HepG2 (cell line): ENCODE results near the gene BPIFB6. TPM values are rescaled to one million over a fixed set of nuclear protein-coding genes. Genes with fewer than 3 reads are reported as not detected.

Experiments used
- ARNTL ChIP-seq: sonication (generic); formaldehyde crosslinking; IDR thresholded peaks from 2 replicates; pipeline ENCODE4 v1.4.0; 2020; ENCODE audit warnings: mild to moderate bottlenecking, missing genetic modification reagents
- ATF2 ChIP-seq: sonication (generic); formaldehyde crosslinking; IDR thresholded peaks from 2 replicates; pipeline ENCODE4 v1.4.0; 2020; ENCODE audit warnings: missing genetic modification reagents
- ATM ChIP-seq: fragments of 450-650 bp; IDR thresholded peaks from 2 replicates; pipeline ENCODE4 v1.7.1; 2017; ENCODE audit warnings: mild to moderate bottlenecking, borderline replicate concordance
- BRCA1 ChIP-seq: sonication (generic); formaldehyde crosslinking; IDR thresholded peaks from 2 replicates; pipeline ENCODE4 v1.4.0; 2020; ENCODE audit warnings: missing genetic modification reagents
- BRD4 ChIP-seq: sonication (generic); formaldehyde crosslinking; IDR thresholded peaks from 2 replicates; pipeline ENCODE4 v1.4.0; 2020; ENCODE audit warnings: missing genetic modification reagents
- GATAD1 ChIP-seq: IDR thresholded peaks from 2 replicates; pipeline ENCODE4 v1.6.1; 2016; ENCODE audit warnings: missing genetic modification reagents, missing compliant biosample characterization
- HDAC6 ChIP-seq: fragments of 200-600 bp; sonication (generic); IDR thresholded peaks from 2 replicates; pipeline ENCODE4 v1.7.0; 2017; ENCODE audit warnings: mild to moderate bottlenecking, antibody characterized with exemption, low read length, low read depth
- HOXA3 ChIP-seq: sonication (generic); formaldehyde crosslinking; IDR thresholded peaks from 2 replicates; pipeline ENCODE4 v1.5.0; 2020; ENCODE audit warnings: missing genetic modification reagents
- KDM2A ChIP-seq: sonication (generic); formaldehyde crosslinking; IDR thresholded peaks from 2 replicates; pipeline ENCODE4 v1.4.0; 2020; ENCODE audit warnings: low read depth, missing genetic modification reagents, borderline replicate concordance
- KLF13 ChIP-seq: sonication (generic); formaldehyde crosslinking; IDR thresholded peaks from 2 replicates; pipeline ENCODE4 v1.4.0; 2020; ENCODE audit warnings: mild to moderate bottlenecking, missing genetic modification reagents
- NAIF1 ChIP-seq: sonication (generic); formaldehyde crosslinking; IDR thresholded peaks from 2 replicates; pipeline ENCODE4 v1.5.0; 2020; ENCODE audit warnings: mild to moderate bottlenecking, missing genetic modification reagents, borderline replicate concordance
- NR2F2 ChIP-seq: IDR thresholded peaks from 2 replicates; pipeline ENCODE4 v1.6.1; 2012; ENCODE audit warnings: low read depth, inconsistent platforms, borderline replicate concordance
- SIX1 ChIP-seq: sonication (generic); formaldehyde crosslinking; IDR thresholded peaks from 2 replicates; pipeline ENCODE4 v1.4.0; 2020; ENCODE audit warnings: missing genetic modification reagents, borderline replicate concordance
- SMAD3 ChIP-seq: sonication (generic); formaldehyde crosslinking; IDR thresholded peaks from 2 replicates; pipeline ENCODE4 v1.4.0; 2020; ENCODE audit warnings: missing genetic modification reagents
- TBX2 ChIP-seq: sonication (generic); formaldehyde crosslinking; IDR thresholded peaks from 2 replicates; pipeline ENCODE4 v1.5.0; 2020; ENCODE audit warnings: missing genetic modification reagents, mild to moderate bottlenecking, borderline replicate concordance
- THAP11 ChIP-seq: IDR thresholded peaks from 2 replicates; pipeline ENCODE4 v1.6.1; 2016; ENCODE audit warnings: missing biosample characterization, missing genetic modification reagents
- THAP9 ChIP-seq: sonication (generic); formaldehyde crosslinking; IDR thresholded peaks from 2 replicates; pipeline ENCODE4; 2020; ENCODE audit warnings: missing genetic modification reagents, mild to moderate bottlenecking, borderline replicate concordance
- ZBED4 ChIP-seq: sonication (generic); formaldehyde crosslinking; IDR thresholded peaks from 2 replicates; pipeline ENCODE4 v1.4.0; 2020; ENCODE audit warnings: missing genetic modification reagents, borderline replicate concordance
- ZBTB7B ChIP-seq: sonication (generic); formaldehyde crosslinking; IDR thresholded peaks from 2 replicates; pipeline ENCODE4 v1.4.0; 2020; ENCODE audit warnings: missing genetic modification reagents
- ZNF354B ChIP-seq: sonication (generic); formaldehyde crosslinking; IDR thresholded peaks from 2 replicates; pipeline ENCODE4 v1.8.0; 2022; ENCODE audit warnings: mild to moderate bottlenecking, missing genetic modification reagents
- ZNF468 ChIP-seq: sonication (generic); formaldehyde crosslinking; IDR thresholded peaks from 2 replicates; pipeline ENCODE4 v1.8.0; 2022; ENCODE audit warnings: mild to moderate bottlenecking, moderate library complexity, missing genetic modification reagents
- ZNF605 ChIP-seq: sonication (generic); formaldehyde crosslinking; IDR thresholded peaks from 2 replicates; pipeline ENCODE4 v1.8.0; 2022; ENCODE audit warnings: mild to moderate bottlenecking, missing genetic modification reagents
- ZNF768 ChIP-seq: sonication (generic); formaldehyde crosslinking; IDR thresholded peaks from 2 replicates; pipeline ENCODE4 v1.4.0; 2020; ENCODE audit warnings: missing genetic modification reagents
- ZNF780A ChIP-seq: sonication (generic); formaldehyde crosslinking; IDR thresholded peaks from 2 replicates; pipeline ENCODE4 v1.8.0; 2022; ENCODE audit warnings: mild to moderate bottlenecking, missing genetic modification reagents, moderate library complexity
- polyA plus RNA-seq, 8 experiments: library from polyadenylated mRNA; depleted of rRNA in 3 of 8; stranded (reverse) in 7 of 8; unstranded in 1 of 8; fragments of >200 nt; fragmentation: Illumina TruSeq in 4 of 8; extraction: Trizol in 4 of 8; gene quantifications; 2 replicates each; pipeline versions ENCODE4 v1.2.1 to v1.2.3, GENCODE V29; 2011 to 2016; ENCODE audit warnings: low read depth in 4 of 8, missing spikeins in 1 of 8, mixed read lengths in 1 of 8; ENCODE audit not compliant: insufficient read depth in 1 of 8
- total RNA-seq, 5 experiments: library from RNA; depleted of rRNA; stranded (reverse); fragments of >200 nt; fragmentation: Illumina TruSeq; extraction: Trizol; gene quantifications; 2 replicates each; pipeline ENCODE4 v1.2.3, GENCODE V29; 2016; ENCODE audit warnings: low read depth in 1 of 5

The BPIFB6 gene
- total and polyA plus RNA-seq, 2 of the 13 experiments (the other 11 are each of a cell fraction or from before 2014, with no cell fraction given), result 0.13 to 1.7 TPM

- no peak for TF ChIP-seq THAP9 (CRISPR knock-in tag)
- TF ChIP-seq ZBED4 (CRISPR knock-in tag), result no peak
- TF ChIP-seq BRD4, result no peak
- TF ChIP-seq SIX1 (CRISPR knock-in tag), result no peak
- TF ChIP-seq SMAD3 (CRISPR knock-in tag), result no peak
- no peak for TF ChIP-seq HDAC6
- TF ChIP-seq ZNF468, result no peak; the same call in 1 of the 2 replicates
- no peak; the same call in 1 of the 2 replicates for TF ChIP-seq ZNF768
- TF ChIP-seq ARNTL (CRISPR knock-in tag), result no peak
- TF ChIP-seq THAP11 (CRISPR knock-in tag), result no peak
- peak; percentile 36; the same call in 1 of the 2 replicates for TF ChIP-seq TBX2 (CRISPR knock-in tag)
- TF ChIP-seq ZBTB7B, result no peak
- no peak for TF ChIP-seq GATAD1 (CRISPR knock-in tag)
- no peak for TF ChIP-seq BRCA1 (CRISPR knock-in tag)
- TF ChIP-seq KDM2A (CRISPR knock-in tag), result peak; percentile 80
- no peak for TF ChIP-seq NAIF1 (CRISPR knock-in tag)
- TF ChIP-seq NR2F2, result no peak
- no peak for TF ChIP-seq ATM
- TF ChIP-seq ZNF780A (CRISPR knock-in tag), result 0 out of 2 replicates have a peak, but pooled peaks have one; percentile 58
- TF ChIP-seq ZNF354B (CRISPR knock-in tag), result no peak; the same call in 1 of the 2 replicates
- no peak for TF ChIP-seq KLF13
- TF ChIP-seq ATF2 (CRISPR knock-in tag), result no peak
- TF ChIP-seq HOXA3 (CRISPR knock-in tag), result peak; percentile 49; the same call in 1 of the 2 replicates
- no peak for TF ChIP-seq ZNF605 (CRISPR knock-in tag)
Observed at GRCh38 chr20:33026072-33026778, 5.2 kb upstream of the BPIFB6 start (continued).
